MG63 (cell line): ENCODE measurements around the gene ADAMTS1. TPM values are rescaled to one million over a fixed set of nuclear protein-coding genes. Genes with fewer than 3 reads are reported as not detected.

Source experiments
- DNase-seq: peaks from one replicate; pipeline ENCODE4 v3.0.0-alpha.2; 2020
- H3K27me3 ChIP-seq: fragments of 250-450 bp; sonication (Bioruptor Pico); 2 replicates; pipeline ENCODE4 v1.5.1; 2020; ENCODE audit warnings: mild to moderate bottlenecking, moderate library complexity
- H3K36me3 ChIP-seq: fragments of 250-450 bp; sonication (Bioruptor Pico); 2 replicates; pipeline ENCODE4 v1.5.1; 2020; ENCODE audit warnings: mild to moderate bottlenecking, moderate library complexity
- H3K4me3 ChIP-seq: fragments of 250-450 bp; sonication (Bioruptor Pico); 2 replicates; pipeline ENCODE4 v1.5.1; 2020; ENCODE audit warnings: mild to moderate bottlenecking, moderate library complexity
- H3K9me3 ChIP-seq: fragments of 250-450 bp; sonication (Bioruptor Pico); 2 replicates; pipeline ENCODE4 v1.5.1; 2020; ENCODE audit warnings: mild to moderate bottlenecking, moderate library complexity
- total RNA-seq: library from RNA; depleted of rRNA; stranded (reverse); fragments of >200 nt; shearing (Covaris generic); gene quantifications from 2 replicates; pipeline ENCODE4 v1.2.3, GENCODE V29; 2014; ENCODE audit warnings: low replicate concordance

ADAMTS1 gene
- total RNA-seq, 1 experiment from 2014 or later: 172 TPM

- H3K27me3 ChIP-seq: no peaks in the 10 kb centered on the region
- H3K36me3 ChIP-seq: no peaks in the 10 kb centered on the region
- H3K9me3 ChIP-seq: peaks cover 2% of the 10 kb centered on the region; the same call in 1 of the 2 replicates
- no peak overlapping the region for H3K4me3 ChIP-seq
- no peak for DNase-seq
Measured at GRCh38 chr21:26849428-26850115, 4.4 kb upstream of the ADAMTS1 start.

GRCh38 chr21:26847921-26848320 is 2.7 kb upstream of the ADAMTS1 start:
- Histone ChIP-seq H3K9me3 (no peaks in the 10 kb centered on the region), H3K27me3 (no peaks in the 10 kb centered on the region), H3K36me3 (peaks cover 14% of the 10 kb centered on the region), H3K4me3 (no peak overlapping the region)
- DNase-seq: no peak

GRCh38 chr21:26847002-26847401 is 1.8 kb upstream of the ADAMTS1 start:
- no peak for DNase-seq
- H3K4me3 ChIP-seq: peak overlapping the region; percentile 67
- H3K9me3 ChIP-seq: no peaks in the 10 kb centered on the region
- peaks cover 22% of the 10 kb centered on the region for H3K36me3 ChIP-seq
- H3K27me3 ChIP-seq: no peaks in the 10 kb centered on the region

GRCh38 chr21:26846036-26846931 is 1.1 kb upstream of the ADAMTS1 start:
- peak; percentile 92 for DNase-seq
- H3K4me3 ChIP-seq: peak overlapping the region; percentile 67
- H3K36me3 ChIP-seq: peaks cover 29% of the 10 kb centered on the region
- no peaks in the 10 kb centered on the region for H3K9me3 ChIP-seq
- H3K27me3 ChIP-seq: no peaks in the 10 kb centered on the region

- peak overlapping the region; percentile 67 for H3K4me3 ChIP-seq
- no peaks in the 10 kb centered on the region for H3K9me3 ChIP-seq
- H3K27me3 ChIP-seq: no peaks in the 10 kb centered on the region
- DNase-seq: no peak
- H3K36me3 ChIP-seq: peaks cover 35% of the 10 kb centered on the region
Measured at GRCh38 chr21:26845759-26846035, 488 bp upstream of the ADAMTS1 start.

- H3K27me3 ChIP-seq: no peaks in the 10 kb centered on the region
- DNase-seq: peak; percentile 56
- no peaks in the 10 kb centered on the region for H3K9me3 ChIP-seq
- peak overlapping the region; percentile 67 for H3K4me3 ChIP-seq
- H3K36me3 ChIP-seq: peaks cover 47% of the 10 kb centered on the region
Measured at GRCh38 chr21:26844258-26845065, 747 bp downstream of the ADAMTS1 start.

- Histone ChIP-seq H3K4me3 (peak overlapping the region; percentile 67), H3K36me3 (peaks cover 53% of the 10 kb centered on the region), H3K27me3 (no peaks in the 10 kb centered on the region), H3K9me3 (no peaks in the 10 kb centered on the region)
- DNase-seq: no peak
Measured at GRCh38 chr21:26843933-26844257, 1.3 kb downstream of the ADAMTS1 start.

- Histone ChIP-seq H3K27me3 (no peaks in the 10 kb centered on the region), H3K9me3 (no peaks in the 10 kb centered on the region), H3K36me3 (peaks cover 59% of the 10 kb centered on the region), H3K4me3 (peak overlapping the region; percentile 67)
- DNase-seq: peak; percentile 97
Measured at GRCh38 chr21:26842974-26843932, 2.0 kb downstream of the ADAMTS1 start.

- Histone ChIP-seq H3K9me3 (no peaks in the 10 kb centered on the region), H3K36me3 (peaks cover 69% of the 10 kb centered on the region), H3K27me3 (no peaks in the 10 kb centered on the region), H3K4me3 (peak overlapping the region; percentile 67)
- peak; percentile 54 for DNase-seq
Measured at GRCh38 chr21:26842300-26842699, 2.9 kb downstream of the ADAMTS1 start.

- peaks cover 82% of the 10 kb centered on the region for H3K36me3 ChIP-seq
- H3K9me3 ChIP-seq: no peaks in the 10 kb centered on the region
- H3K27me3 ChIP-seq: no peaks in the 10 kb centered on the region
- peak; percentile 91 for DNase-seq
- H3K4me3 ChIP-seq: peak overlapping the region; percentile 67
Measured at GRCh38 chr21:26840912-26841311, 4.3 kb downstream of the ADAMTS1 start.

- H3K9me3 ChIP-seq: no peaks in the 10 kb centered on the region
- H3K36me3 ChIP-seq: peaks cover 90% of the 10 kb centered on the region
- no peaks in the 10 kb centered on the region for H3K27me3 ChIP-seq
- H3K4me3 ChIP-seq: peak overlapping the region; percentile 67
- no peak for DNase-seq
Measured at GRCh38 chr21:26840201-26840600, 5.0 kb downstream of the ADAMTS1 start.

- H3K9me3 ChIP-seq: no peaks in the 10 kb centered on the region
- no peak for DNase-seq
- peak overlapping the region; percentile 67 for H3K4me3 ChIP-seq
- no peaks in the 10 kb centered on the region for H3K27me3 ChIP-seq
- H3K36me3 ChIP-seq: peaks cover 81% of the 10 kb centered on the region
Measured at GRCh38 chr21:26837539-26837938, 7.7 kb downstream of the ADAMTS1 start.

- no peaks in the 10 kb centered on the region for H3K27me3 ChIP-seq
- peaks cover 71% of the 10 kb centered on the region for H3K36me3 ChIP-seq
- peak overlapping the region; percentile 67 for H3K4me3 ChIP-seq
- DNase-seq: no peak
- no peaks in the 10 kb centered on the region for H3K9me3 ChIP-seq
Measured at GRCh38 chr21:26836528-26836927, 8.7 kb downstream of the ADAMTS1 start.

GRCh38 chr21:26835714-26836265 is 9.4 kb downstream of the ADAMTS1 start:
- H3K27me3 ChIP-seq: no peaks in the 10 kb centered on the region
- H3K36me3 ChIP-seq: peaks cover 64% of the 10 kb centered on the region
- H3K4me3 ChIP-seq: peak overlapping the region; percentile 67
- no peak for DNase-seq
- H3K9me3 ChIP-seq: no peaks in the 10 kb centered on the region

GRCh38 chr21:26835027-26835713 is 10.0 kb downstream of the ADAMTS1 start:
- Histone ChIP-seq H3K27me3 (no peaks in the 10 kb centered on the region), H3K4me3 (peak overlapping the region; percentile 67), H3K36me3 (peaks cover 57% of the 10 kb centered on the region), H3K9me3 (no peaks in the 10 kb centered on the region)
- DNase-seq: peak; percentile 77
